MM.1S (cell line): Measurements from ENCODE around the gene ZNF592.

ENCODE experiments used
- DNase-seq: peaks from one replicate; pipeline ENCODE4 v3.0.0-alpha.2; 2015
- H2AFZ ChIP-seq: fragments of 300-600 bp; sonication (generic); 2 replicates; pipeline ENCODE4 v1.6.0; 2016; ENCODE audit warnings: antibody characterized with exemption, low read length
- H3F3A ChIP-seq: fragments of 300-600 bp; sonication (generic); 2 replicates; pipeline ENCODE4 v1.6.1; 2016; ENCODE audit warnings: mild to moderate bottlenecking, antibody characterized with exemption, low read length, moderate library complexity, mixed read lengths; ENCODE audit not compliant: insufficient read depth
- H3K27ac ChIP-seq: fragments of 300-600 bp; sonication (generic); 2 replicates; pipeline ENCODE4 v1.5.1; 2016; ENCODE audit warnings: mild to moderate bottlenecking, low read length
- H3K27me3 ChIP-seq: fragments of 300-600 bp; sonication (generic); replicated peaks from 2 replicates; pipeline ENCODE4 v1.6.0; 2016; ENCODE audit warnings: low read length; ENCODE audit not compliant: insufficient read depth
- H3K36me3 ChIP-seq: fragments of 300-600 bp; sonication (generic); replicated peaks from 2 replicates; pipeline ENCODE4 v1.6.1; 2016; ENCODE audit warnings: mild to moderate bottlenecking, low read length, mixed read lengths; ENCODE audit not compliant: insufficient read depth
- H3K4me1 ChIP-seq: fragments of 300-600 bp; sonication (generic); 2 replicates; pipeline ENCODE4 v1.6.1; 2016; ENCODE audit warnings: low read length, mixed read lengths
- H3K4me2 ChIP-seq: fragments of 300-600 bp; sonication (generic); 2 replicates; pipeline ENCODE4 v1.6.0; 2016; ENCODE audit warnings: low read depth, low read length
- H3K4me3 ChIP-seq: fragments of 300-600 bp; sonication (generic); 2 replicates; pipeline ENCODE4 v1.5.1; 2016; ENCODE audit warnings: low read length, mixed read lengths
- H3K79me2 ChIP-seq: fragments of 300-600 bp; sonication (generic); 2 replicates; pipeline ENCODE4 v1.6.1; 2016; ENCODE audit warnings: mixed run types, low read length, mixed read lengths
- H3K9ac ChIP-seq: fragments of 300-600 bp; sonication (generic); 2 replicates; pipeline ENCODE4 v1.6.1; 2016; ENCODE audit warnings: low read length, mixed read lengths
- H3K9me2 ChIP-seq: fragments of 300-600 bp; sonication (generic); replicated peaks from 2 replicates; pipeline ENCODE4 v1.6.1; 2016; ENCODE audit warnings: mild to moderate bottlenecking, low read length, mixed read lengths; ENCODE audit not compliant: insufficient read depth
- H3K9me3 ChIP-seq: fragments of 300-600 bp; sonication (generic); replicated peaks from 2 replicates; pipeline ENCODE4 v1.6.1; 2016; ENCODE audit warnings: mild to moderate bottlenecking, low read length, mixed read lengths; ENCODE audit not compliant: insufficient read depth
- H4K20me1 ChIP-seq: fragments of 300-600 bp; sonication (generic); 2 replicates; pipeline ENCODE4 v1.6.1; 2016; ENCODE audit warnings: mild to moderate bottlenecking, low read length, moderate library complexity, mixed read lengths; ENCODE audit not compliant: insufficient read depth
- CTCF ChIP-seq: fragments of 300-600 bp; sonication (generic); IDR thresholded peaks from 2 replicates; pipeline ENCODE4 v1.5.1; 2016; ENCODE audit warnings: antibody characterized with exemption, low read length, mixed read lengths
- EZH2 ChIP-seq: fragments of 300-600 bp; sonication (generic); optimal IDR thresholded peaks from 2 replicates; pipeline ENCODE3; 2017; ENCODE audit warnings: low read depth, mild to moderate bottlenecking, antibody characterized with exemption, low read length, mixed read lengths
- EZH2phosphoT487 ChIP-seq: fragments of 300-600 bp; sonication (generic); IDR thresholded peaks from 2 replicates; pipeline ENCODE4 v1.6.1; 2018; ENCODE audit warnings: antibody characterized with exemption, low read length

Gene ZNF592

GRCh38 chr15:84840741-84841429 lies 92.5 kb downstream of the ZNF592 start:
- H3K4me2 ChIP-seq: no peak overlapping the region
- no peak for DNase-seq
- no peak for TF ChIP-seq EZH2
- TF ChIP-seq CTCF: no peak
- TF ChIP-seq EZH2phosphoT487: no peak

GRCh38 chr15:84842781-84843180 lies 94.4 kb downstream of the ZNF592 start:
- TF ChIP-seq CTCF (no peak), EZH2phosphoT487 (no peak), EZH2 (no peak)
- no peaks in the 10 kb centered on the region for H3K9me2 ChIP-seq
- H4K20me1 ChIP-seq: no peaks in the 10 kb centered on the region
- no peaks in the 10 kb centered on the region for H3K27me3 ChIP-seq
- no peak overlapping the region for H3K4me2 ChIP-seq
- peaks cover 6% of the 10 kb centered on the region for H3K4me1 ChIP-seq
- H3K36me3 ChIP-seq: no peaks in the 10 kb centered on the region
- H3K27ac ChIP-seq: no peak overlapping the region
- H3K4me3 ChIP-seq: no peak overlapping the region
- H3K9me3 ChIP-seq: no peaks in the 10 kb centered on the region
- H3K9ac ChIP-seq: no peak overlapping the region
- no peak for DNase-seq
- no peaks in the 10 kb centered on the region for H3K79me2 ChIP-seq
- H3F3A ChIP-seq: no peaks in the 10 kb centered on the region
- no peak overlapping the region for H2AFZ ChIP-seq

More at GRCh38 chr15:84840741-84841429, 92.5 kb downstream of the ZNF592 start:
- H2AFZ ChIP-seq: no peak overlapping the region
- H3K9me3 ChIP-seq: no peaks in the 10 kb centered on the region
- no peaks in the 10 kb centered on the region for H3K79me2 ChIP-seq
- peaks cover 6% of the 10 kb centered on the region for H3K4me1 ChIP-seq
- no peak overlapping the region for H3K4me3 ChIP-seq
- H3K9me2 ChIP-seq: no peaks in the 10 kb centered on the region
- no peaks in the 10 kb centered on the region for H4K20me1 ChIP-seq
- no peaks in the 10 kb centered on the region for H3K27me3 ChIP-seq
- H3K27ac ChIP-seq: no peak overlapping the region
- H3K36me3 ChIP-seq: no peaks in the 10 kb centered on the region
- H3K9ac ChIP-seq: no peak overlapping the region
- no peaks in the 10 kb centered on the region for H3F3A ChIP-seq

GRCh38 chr15:84844964-84845363 lies 96.6 kb downstream of the ZNF592 start:
- Histone ChIP-seq H2AFZ (no peak overlapping the region), H3K27ac (no peak overlapping the region)

More at GRCh38 chr15:84844964-84845363, 96.6 kb downstream of the ZNF592 start:
- H3K36me3 ChIP-seq: no peaks in the 10 kb centered on the region
- no peaks in the 10 kb centered on the region for H3F3A ChIP-seq
- H3K79me2 ChIP-seq: no peaks in the 10 kb centered on the region
- H4K20me1 ChIP-seq: no peaks in the 10 kb centered on the region
- no peaks in the 10 kb centered on the region for H3K9me3 ChIP-seq
- no peak for DNase-seq
- no peak overlapping the region for H3K4me3 ChIP-seq
- H3K9me2 ChIP-seq: no peaks in the 10 kb centered on the region
- H3K4me1 ChIP-seq: peaks cover 6% of the 10 kb centered on the region
- TF ChIP-seq CTCF: no peak
- no peak for TF ChIP-seq EZH2phosphoT487
- TF ChIP-seq EZH2: no peak
- no peak overlapping the region for H3K4me2 ChIP-seq
- no peaks in the 10 kb centered on the region for H3K27me3 ChIP-seq
- no peak overlapping the region for H3K9ac ChIP-seq
